GM18861 (cell line): Measurements from ENCODE around the gene ANKRD53.
"Not testable (repeated sequence)": the region's sequence is repeated elsewhere in the genome, so short reads cannot be mapped to it uniquely, and the experiment has no call there.

Experiments used
- ATAC-seq: cut with Tn5 transposase; IDR thresholded peaks from one replicate; pipeline ENCODE4 v1.9.1; 2021; ENCODE audit not compliant: unreplicated experiment

Gene ANKRD53

GRCh38 chr2:71005271-71006202 is 27.1 kb downstream of the ANKRD53 start:
- no peak for ATAC-seq

- ATAC-seq, result no peak
These were observed 27.9 kb downstream of the ANKRD53 start for GRCh38 chr2:71006323-71006722.

- ATAC-seq, result no peak
These were observed 28.7 kb downstream of the ANKRD53 start for GRCh38 chr2:71006955-71007799.

DNA sequence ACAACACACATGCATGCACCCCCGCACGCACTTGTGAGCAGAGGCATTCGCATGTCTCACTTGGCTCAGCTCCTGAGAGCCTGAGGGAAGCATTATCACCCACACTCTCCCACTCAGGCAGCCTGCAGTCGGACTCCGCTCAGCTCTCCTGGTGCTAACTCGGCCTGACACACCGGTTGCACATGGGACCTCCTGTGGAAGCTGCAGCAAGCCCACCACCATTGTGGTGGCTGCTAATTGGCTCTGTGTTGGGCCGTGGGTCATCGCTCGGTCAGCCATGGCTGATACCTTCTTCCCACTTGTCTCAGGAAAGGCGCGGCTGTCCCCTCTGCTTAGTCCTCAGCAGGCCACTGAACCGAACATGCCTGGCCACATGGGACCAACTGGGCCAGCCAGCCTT is 29.9 kb downstream of the ANKRD53 start:
- ATAC-seq, result no peak

- ATAC-seq, result not testable (repeated sequence)
These were observed 33.4 kb downstream of the ANKRD53 start for GRCh38 chr2:71011786-71012185.

DNA sequence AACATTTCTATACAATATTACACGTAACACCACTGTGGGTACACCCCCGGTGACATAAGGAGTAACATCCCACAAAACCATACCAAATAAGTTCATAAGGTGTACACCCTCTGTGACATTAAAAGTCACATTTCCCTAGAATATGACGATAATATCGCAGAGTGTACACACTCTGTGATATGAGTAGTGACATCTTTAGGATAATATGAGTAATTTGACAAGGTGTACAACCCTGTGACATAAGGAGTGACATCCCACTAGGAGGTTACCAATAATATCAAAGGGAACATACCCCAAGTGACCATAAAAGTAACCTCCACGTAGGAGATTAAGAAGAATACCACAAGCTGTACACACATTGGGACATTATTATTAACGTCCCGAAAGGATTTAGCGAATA is 40.2 kb downstream of the ANKRD53 start:
- no peak for ATAC-seq

GRCh38 chr2:71019989-71020388 is 41.6 kb downstream of the ANKRD53 start:
- not testable (repeated sequence) for ATAC-seq

- ATAC-seq, result not testable (repeated sequence)
These were observed 43.0 kb downstream of the ANKRD53 start for GRCh38 chr2:71021394-71021793.

- not testable (repeated sequence) for ATAC-seq
These were observed 45.3 kb downstream of the ANKRD53 start for GRCh38 chr2:71023553-71024243.
